ENCODE results near the gene ABRACL. TPM values are rescaled to one million over a fixed set of nuclear protein-coding genes. Genes with fewer than 3 reads are reported as not detected.
"Not testable (repeated sequence)": the region's sequence is repeated elsewhere in the genome, so short reads cannot be mapped to it uniquely, and the experiment has no call there.

ABRACL gene
- 60.0 and 63.2 TPM in 2 replicates for total RNA-seq (2014; rRNA removed; shearing (Covaris generic))

GRCh38 chr6:139028658-139029469 lies at the start of gene ABRACL:
Gene ABRACL (plus strand): TSS chr6:139028745. CDS start chr6:139034161, 5,416 bp downstream.
- peak; percentile 56 for DNase-seq (ENCODE audit: low read depth)

GRCh38 chr6:138979365-138979764 lies 49.2 kb upstream of the ABRACL start:
- peak; percentile 23 for DNase-seq (ENCODE audit: low read depth)

- DNase-seq (ENCODE audit: low read depth): no peak
Observed at GRCh38 chr6:138979813-138980668, 48.5 kb upstream of the ABRACL start.

GRCh38 chr6:138981416-138981815 lies 47.1 kb upstream of the ABRACL start:
- DNase-seq (ENCODE audit: low read depth): no peak

- DNase-seq (ENCODE audit: low read depth): no peak
Observed at GRCh38 chr6:138986578-138986977, 42.0 kb upstream of the ABRACL start.

- no peak for DNase-seq (ENCODE audit: low read depth)
Observed at GRCh38 chr6:138987080-138987642, 41.4 kb upstream of the ABRACL start.

- peak; percentile 85 for DNase-seq (ENCODE audit: low read depth)
Observed at GRCh38 chr6:138987643-138988468, 40.7 kb upstream of the ABRACL start, which contains the start of gene REPS1. Gene REPS1 (minus strand): TSS chr6:138988253. CDS start chr6:138987682, 571 bp downstream.

GRCh38 chr6:138988469-138988834 lies 40.1 kb upstream of the ABRACL start:
- DNase-seq (ENCODE audit: low read depth): no peak

GRCh38 chr6:138989098-138989983 lies 39.2 kb upstream of the ABRACL start:
- DNase-seq (ENCODE audit: low read depth): no peak

- DNase-seq (ENCODE audit: low read depth): no peak
Observed at GRCh38 chr6:138991206-138991605, 37.3 kb upstream of the ABRACL start.

GRCh38 chr6:138992965-138993364 lies 35.6 kb upstream of the ABRACL start:
- not testable (repeated sequence) for DNase-seq (ENCODE audit: low read depth)

GRCh38 chr6:138993410-138993809 lies 35.1 kb upstream of the ABRACL start:
- DNase-seq (ENCODE audit: low read depth): not testable (repeated sequence)

GRCh38 chr6:138996524-138996923 lies 32.0 kb upstream of the ABRACL start:
- no peak for DNase-seq (ENCODE audit: low read depth)

- no peak for DNase-seq (ENCODE audit: low read depth)
Observed at GRCh38 chr6:138997136-138997535, 31.4 kb upstream of the ABRACL start.

GRCh38 chr6:138999949-139000725 lies 28.4 kb upstream of the ABRACL start:
- DNase-seq (ENCODE audit: low read depth): peak; percentile 39

GRCh38 chr6:139003751-139004150 lies 24.8 kb upstream of the ABRACL start:
- no peak for DNase-seq (ENCODE audit: low read depth)

- DNase-seq (ENCODE audit: low read depth): no peak
Observed at GRCh38 chr6:139006477-139006876, 22.1 kb upstream of the ABRACL start.

- no peak for DNase-seq (ENCODE audit: low read depth)
Observed at GRCh38 chr6:139007428-139007827, 21.1 kb upstream of the ABRACL start.

GRCh38 chr6:139008117-139008516 lies 20.4 kb upstream of the ABRACL start:
- no peak for DNase-seq (ENCODE audit: low read depth)

- DNase-seq (ENCODE audit: low read depth): no peak
Observed at GRCh38 chr6:139010674-139011073, 17.9 kb upstream of the ABRACL start.
